Bronchial epithelial cell (primary cell): ENCODE measurements around the gene EPHA4. TPM values are rescaled to one million over a fixed set of nuclear protein-coding genes. Genes with fewer than 3 reads are reported as not detected.

ENCODE experiments used
- DNase-seq: peaks from one replicate; pipeline ENCODE4 v3.0.0-alpha.2; 2010; ENCODE audit warnings: low read depth
- FAIRE-seq: peaks from 2 replicates; lab custom pipeline; 2011; peaks lifted over from hg19 to GRCh38; lab: Jason Lieb, UNC
- H3K27me3 ChIP-seq: 2 replicates; pipeline ENCODE4 v1.5.1; 2011; ENCODE audit warnings: low read length; ENCODE audit not compliant: control insufficient read depth, insufficient read depth
- H3K36me3 ChIP-seq: 2 replicates; pipeline ENCODE4 v1.5.1; 2011; ENCODE audit warnings: low read length; ENCODE audit not compliant: control insufficient read depth, insufficient read depth
- H3K4me3 ChIP-seq: 2 replicates; pipeline ENCODE4 v1.5.1; 2011; ENCODE audit warnings: mild to moderate bottlenecking, low read depth, low read length, control low read depth
- CTCF ChIP-seq: IDR thresholded peaks from 2 replicates; pipeline ENCODE4 v1.5.1; 2011; ENCODE audit warnings: mild to moderate bottlenecking, moderate library complexity, low read length, control low read depth, inconsistent platforms; ENCODE audit not compliant: insufficient read depth, severe bottlenecking
- total RNA-seq: library from RNA; depleted of rRNA; stranded (reverse); fragments of >200 nt; gene quantifications from 2 replicates; pipeline ENCODE4 v1.2.1, GENCODE V29; 2014

EPHA4 gene
- total RNA-seq, 1 donor from 2014 or later: 6.1 TPM

DNA sequence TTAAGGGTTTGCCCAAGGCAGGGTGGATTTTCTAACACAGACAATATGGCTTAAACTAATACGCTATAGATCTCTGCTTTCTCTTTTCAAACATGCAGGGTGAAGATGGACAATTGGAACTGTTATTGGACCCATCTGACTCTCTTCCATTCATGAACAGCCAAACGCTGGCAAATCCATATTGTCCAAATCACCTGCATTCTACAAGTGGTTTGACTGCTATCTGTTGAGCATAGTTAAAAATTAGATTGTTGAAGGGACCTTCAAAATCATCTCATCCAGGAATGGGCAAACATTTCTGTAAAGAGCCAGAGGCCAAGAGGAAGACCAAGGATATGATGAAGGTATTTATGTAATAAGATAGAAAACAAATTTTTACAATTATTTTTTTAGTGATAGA, 65.6 kb downstream of the EPHA4 start:
- H3K27me3 ChIP-seq: no peaks in the 10 kb centered on the region
- FAIRE-seq: no peak
- DNase-seq: no peak
- H3K36me3 ChIP-seq: no peaks in the 10 kb centered on the region
- no peak overlapping the region for H3K4me3 ChIP-seq
- no peak for TF ChIP-seq CTCF

DNA sequence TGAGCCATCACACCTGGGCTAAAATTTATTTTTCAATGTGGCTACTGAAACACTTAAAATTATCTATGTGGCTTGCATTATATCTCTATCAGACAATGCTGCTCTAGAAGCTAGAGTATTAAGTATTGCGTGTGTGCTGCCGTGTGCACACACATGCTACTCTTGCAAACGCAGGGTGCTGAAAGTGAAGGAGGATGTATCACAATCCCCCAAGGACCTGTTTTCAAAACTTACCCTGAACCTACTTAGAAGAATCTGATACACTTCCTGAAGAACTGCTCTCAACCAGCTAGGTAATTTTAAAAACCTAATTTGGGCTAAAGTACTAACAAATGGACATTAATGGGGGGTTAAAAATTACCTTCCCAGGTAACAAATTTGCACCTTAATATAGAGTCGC, 66.5 kb downstream of the EPHA4 start:
- H3K36me3 ChIP-seq: no peaks in the 10 kb centered on the region
- no peak for DNase-seq
- no peak for FAIRE-seq
- no peak overlapping the region for H3K4me3 ChIP-seq
- H3K27me3 ChIP-seq: no peaks in the 10 kb centered on the region
- TF ChIP-seq CTCF: no peak

GRCh38 chr2:221504905-221505304, 67.2 kb downstream of the EPHA4 start:
- FAIRE-seq: no peak
- DNase-seq: no peak
- TF ChIP-seq CTCF: no peak
- H3K27me3 ChIP-seq: no peaks in the 10 kb centered on the region
- H3K36me3 ChIP-seq: no peaks in the 10 kb centered on the region
- H3K4me3 ChIP-seq: no peak overlapping the region

- DNase-seq (no peak), FAIRE-seq (no peak)
- TF ChIP-seq CTCF: no peak
- H3K36me3 ChIP-seq: no peaks in the 10 kb centered on the region
- H3K4me3 ChIP-seq: no peak overlapping the region
- H3K27me3 ChIP-seq: no peaks in the 10 kb centered on the region
Observed at GRCh38 chr2:221503965-221504364, 68.1 kb downstream of the EPHA4 start.

- Histone ChIP-seq H3K27me3 (no peaks in the 10 kb centered on the region), H3K4me3 (no peak overlapping the region), H3K36me3 (no peaks in the 10 kb centered on the region)
- no peak for TF ChIP-seq CTCF
- FAIRE-seq (no peak), DNase-seq (peak; percentile 77)
Observed at GRCh38 chr2:221502270-221503010, 69.7 kb downstream of the EPHA4 start.

- H3K4me3 ChIP-seq: no peak overlapping the region
- TF ChIP-seq CTCF: no peak
- H3K27me3 ChIP-seq: no peaks in the 10 kb centered on the region
- no peaks in the 10 kb centered on the region for H3K36me3 ChIP-seq
- DNase-seq (no peak), FAIRE-seq (no peak)
Observed at GRCh38 chr2:221501883-221502269, 70.2 kb downstream of the EPHA4 start.
